ENCODE measurements around the gene LINGO1.

- TF ChIP-seq POLR2A (IDR thresholded peaks at IDR 0.05) = no peak
- TF ChIP-seq, protein P1, sequence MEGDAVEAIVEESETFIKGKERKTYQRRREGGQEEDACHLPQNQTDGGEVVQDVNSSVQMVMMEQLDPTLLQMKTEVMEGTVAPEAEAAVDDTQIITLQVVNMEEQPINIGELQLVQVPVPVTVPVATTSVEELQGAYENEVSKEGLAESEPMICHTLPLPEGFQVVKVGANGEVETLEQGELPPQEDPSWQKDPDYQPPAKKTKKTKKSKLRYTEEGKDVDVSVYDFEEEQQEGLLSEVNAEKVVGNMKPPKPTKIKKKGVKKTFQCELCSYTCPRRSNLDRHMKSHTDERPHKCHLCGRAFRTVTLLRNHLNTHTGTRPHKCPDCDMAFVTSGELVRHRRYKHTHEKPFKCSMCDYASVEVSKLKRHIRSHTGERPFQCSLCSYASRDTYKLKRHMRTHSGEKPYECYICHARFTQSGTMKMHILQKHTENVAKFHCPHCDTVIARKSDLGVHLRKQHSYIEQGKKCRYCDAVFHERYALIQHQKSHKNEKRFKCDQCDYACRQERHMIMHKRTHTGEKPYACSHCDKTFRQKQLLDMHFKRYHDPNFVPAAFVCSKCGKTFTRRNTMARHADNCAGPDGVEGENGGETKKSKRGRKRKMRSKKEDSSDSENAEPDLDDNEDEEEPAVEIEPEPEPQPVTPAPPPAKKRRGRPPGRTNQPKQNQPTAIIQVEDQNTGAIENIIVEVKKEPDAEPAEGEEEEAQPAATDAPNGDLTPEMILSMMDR (IDR thresholded peaks at IDR 0.05) = no peak
These were observed 53.1 kb downstream of the LINGO1 start for GRCh38 chr15:77579498-77580188.
